HFFc6 (cell line): Measurements from ENCODE around the gene JRKL. TPM values are rescaled to one million over a fixed set of nuclear protein-coding genes. Genes with fewer than 3 reads are reported as not detected.

Source experiments
- DNase-seq: peaks from one replicate; pipeline ENCODE4 v3.0.0-alpha.2; 2018
- H3K27ac Mint-ChIP-seq: 2 replicates; pipeline ENCODE4 v1.8.0; 2020; ENCODE audit warnings: mild to moderate bottlenecking, mixed read lengths
- H3K27me3 Mint-ChIP-seq: 2 replicates; pipeline ENCODE4 v1.8.0; 2021; ENCODE audit warnings: mild to moderate bottlenecking, moderate library complexity, mixed read lengths; ENCODE audit not compliant: insufficient read depth
- H3K36me3 Mint-ChIP-seq: 2 replicates; pipeline ENCODE4 v1.8.0; 2021; ENCODE audit warnings: low read depth, mixed read lengths
- H3K4me1 Mint-ChIP-seq: 2 replicates; pipeline ENCODE4 v1.8.0; 2020; ENCODE audit warnings: low read depth, mixed read lengths
- H3K4me3 Mint-ChIP-seq: 2 replicates; pipeline ENCODE4 v1.8.0; 2020; ENCODE audit warnings: mild to moderate bottlenecking, moderate library complexity, mixed read lengths
- H3K9me3 Mint-ChIP-seq: 2 replicates; pipeline ENCODE4 v1.8.0; 2020; ENCODE audit warnings: mild to moderate bottlenecking, mixed read lengths
- total RNA-seq, 6 experiments: library from RNA; stranded (reverse); fragmentation: NEBNext Ultra II Directional; extraction: Animal tissue kit (Norgen Biotek cat#: 25700); gene quantifications; 2 replicates in 1 of 6; 3 replicates in 5 of 6; pipeline ENCODE4 v1.2.3, GENCODE V29; 2021
- TF ChIP-seq, protein P1 (sequence below): fragments of 200-600 bp; sonication (generic); IDR thresholded peaks from 2 replicates; pipeline ENCODE4 v1.5.0; 2021; ENCODE audit warnings: antibody characterized with exemption, mild to moderate bottlenecking

Gene JRKL
- total RNA-seq, 6 experiments from 2014 or later, result 11.1 to 15.1 (median 13.5) TPM

DNA sequence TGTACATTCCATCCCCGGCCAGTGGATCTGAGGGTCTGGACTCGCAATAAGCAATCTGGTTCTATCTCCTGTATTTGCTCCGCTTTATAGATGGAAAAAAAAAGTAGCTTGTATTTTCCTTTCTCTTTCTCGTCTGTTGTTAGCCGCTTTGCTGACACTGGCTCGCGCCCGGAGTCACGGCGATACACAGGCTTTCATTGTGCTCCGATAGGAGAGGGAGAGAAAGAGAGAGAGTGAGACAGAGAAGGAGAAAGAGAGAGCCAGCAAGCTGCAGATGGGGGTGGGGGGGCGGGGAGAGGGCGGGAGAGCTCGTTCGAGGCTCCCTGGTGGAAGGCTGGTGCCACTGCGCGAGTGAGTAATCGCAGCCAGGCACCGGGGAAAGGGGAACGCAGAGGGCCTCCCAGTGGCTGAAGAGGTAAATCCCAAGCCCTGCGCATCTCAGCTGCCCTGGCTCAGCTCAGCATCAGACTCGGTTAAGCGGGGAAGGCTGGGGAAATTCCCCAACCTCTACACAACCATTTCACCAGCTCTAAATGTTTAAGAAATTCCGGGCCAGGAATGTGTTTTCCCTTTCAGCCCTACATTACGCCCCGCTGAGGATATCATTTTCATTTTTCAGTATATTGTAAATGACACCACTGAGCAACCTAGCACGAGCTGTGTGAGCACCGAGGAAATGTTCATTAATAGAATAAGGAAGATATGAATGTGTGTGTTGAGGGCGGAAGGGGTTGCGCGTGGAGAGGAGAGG, 46.7 kb upstream of the JRKL start, which contains the start of gene MAML2:
Gene MAML2, minus strand, starts transcription at position 235 of the 751 bp plus-strand sequence. CDS start 1,300 bp downstream, outside the sequence.
- peak within 1 kb of the TSS; percentile 95 for H3K4me3 Mint-ChIP-seq
- peaks cover 41% of the 10 kb centered on the region for H3K4me1 Mint-ChIP-seq
- peak within 1 kb of the TSS; percentile 95 for H3K27ac Mint-ChIP-seq
- H3K9me3 Mint-ChIP-seq, result no peaks in the 10 kb centered on the region
- DNase-seq, result peak; percentile 91
- no peaks in the 10 kb centered on the region; the same call in 1 of the 2 replicates for H3K27me3 Mint-ChIP-seq
- TF ChIP-seq, protein P1, sequence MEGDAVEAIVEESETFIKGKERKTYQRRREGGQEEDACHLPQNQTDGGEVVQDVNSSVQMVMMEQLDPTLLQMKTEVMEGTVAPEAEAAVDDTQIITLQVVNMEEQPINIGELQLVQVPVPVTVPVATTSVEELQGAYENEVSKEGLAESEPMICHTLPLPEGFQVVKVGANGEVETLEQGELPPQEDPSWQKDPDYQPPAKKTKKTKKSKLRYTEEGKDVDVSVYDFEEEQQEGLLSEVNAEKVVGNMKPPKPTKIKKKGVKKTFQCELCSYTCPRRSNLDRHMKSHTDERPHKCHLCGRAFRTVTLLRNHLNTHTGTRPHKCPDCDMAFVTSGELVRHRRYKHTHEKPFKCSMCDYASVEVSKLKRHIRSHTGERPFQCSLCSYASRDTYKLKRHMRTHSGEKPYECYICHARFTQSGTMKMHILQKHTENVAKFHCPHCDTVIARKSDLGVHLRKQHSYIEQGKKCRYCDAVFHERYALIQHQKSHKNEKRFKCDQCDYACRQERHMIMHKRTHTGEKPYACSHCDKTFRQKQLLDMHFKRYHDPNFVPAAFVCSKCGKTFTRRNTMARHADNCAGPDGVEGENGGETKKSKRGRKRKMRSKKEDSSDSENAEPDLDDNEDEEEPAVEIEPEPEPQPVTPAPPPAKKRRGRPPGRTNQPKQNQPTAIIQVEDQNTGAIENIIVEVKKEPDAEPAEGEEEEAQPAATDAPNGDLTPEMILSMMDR, result peak; percentile 92
- peaks cover 33% of the 10 kb centered on the region for H3K36me3 Mint-ChIP-seq

DNA sequence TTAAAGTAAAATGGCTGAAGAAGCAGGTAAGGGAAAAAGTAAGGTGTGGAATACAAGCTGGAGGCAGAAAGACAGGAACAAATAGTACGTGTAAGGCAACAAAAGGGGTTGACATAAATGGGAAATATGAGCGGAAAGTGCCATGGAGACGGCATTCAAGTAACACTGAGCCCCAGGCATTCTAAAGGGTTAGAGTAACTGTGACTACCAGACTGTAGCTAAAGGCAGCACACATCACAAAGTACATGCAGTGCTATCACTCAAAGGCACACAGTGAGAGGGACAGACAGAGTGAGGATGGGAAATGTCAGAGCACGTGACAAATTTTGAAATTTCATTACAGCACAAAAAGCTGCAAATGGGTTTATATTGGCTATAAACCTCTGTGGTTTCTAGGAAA, 33.0 kb upstream of the JRKL start:
- Mint-ChIP-seq H3K27ac (no peak overlapping the region), H3K27me3 (no peaks in the 10 kb centered on the region)

DNA sequence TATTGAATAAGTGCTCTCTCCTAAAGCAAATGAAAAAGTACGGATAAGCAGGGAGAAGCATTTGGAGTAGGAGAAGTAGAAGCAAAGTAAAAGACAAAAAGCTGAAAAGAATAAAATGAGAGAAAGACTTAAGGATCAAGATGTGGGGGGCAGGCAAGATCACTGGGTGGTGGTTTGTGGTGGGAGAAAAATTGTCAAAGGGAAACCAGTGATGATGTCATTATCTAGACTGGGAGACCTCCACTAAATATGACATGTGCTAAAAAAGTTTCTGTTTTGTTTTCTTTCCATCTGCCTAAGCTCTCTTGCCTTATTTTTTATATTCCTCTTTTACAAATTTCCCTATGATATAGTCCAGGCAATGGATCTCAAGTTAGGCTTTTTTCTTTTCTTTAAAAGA, 32.0 kb upstream of the JRKL start:
- H3K4me1 Mint-ChIP-seq, result peaks cover 13% of the 10 kb centered on the region
- no peaks in the 10 kb centered on the region for H3K9me3 Mint-ChIP-seq
- DNase-seq, result no peak
- no peaks in the 10 kb centered on the region for H3K27me3 Mint-ChIP-seq
- TF ChIP-seq, protein P1, result no peak
- peaks cover 12% of the 10 kb centered on the region for H3K36me3 Mint-ChIP-seq
- H3K27ac Mint-ChIP-seq, result no peak overlapping the region
- no peak overlapping the region for H3K4me3 Mint-ChIP-seq

More for the DNA sequence above, 33.0 kb upstream of the JRKL start:
- TF ChIP-seq, protein P1, result no peak
- Mint-ChIP-seq H3K9me3 (no peaks in the 10 kb centered on the region), H3K4me1 (peaks cover 4% of the 10 kb centered on the region), H3K36me3 (peaks cover 12% of the 10 kb centered on the region), H3K4me3 (no peak overlapping the region)
- DNase-seq, result no peak

DNA sequence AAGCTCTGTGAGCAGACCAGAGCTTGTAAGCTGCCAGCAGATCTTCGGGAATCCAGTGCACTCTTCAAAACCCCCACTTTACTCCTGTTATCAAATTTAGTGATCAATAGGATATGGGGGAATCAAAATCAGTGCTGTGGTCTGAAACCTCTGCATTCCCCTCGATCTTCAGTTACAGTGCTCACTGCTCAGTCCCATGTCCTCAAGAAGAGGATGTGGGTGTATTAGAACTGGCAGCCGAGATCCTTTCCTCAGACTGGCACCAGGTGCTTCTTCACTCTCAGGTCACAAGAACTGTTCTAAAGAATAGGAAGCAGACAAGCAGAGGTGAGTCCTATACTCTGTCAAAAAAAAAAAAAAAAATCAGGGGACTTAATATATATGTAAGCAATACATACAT, 31.5 kb upstream of the JRKL start:
- DNase-seq, result no peak
- no peaks in the 10 kb centered on the region for H3K27me3 Mint-ChIP-seq
- TF ChIP-seq, protein P1, result no peak
- H3K36me3 Mint-ChIP-seq, result peaks cover 12% of the 10 kb centered on the region
- no peaks in the 10 kb centered on the region for H3K9me3 Mint-ChIP-seq
- peaks cover 14% of the 10 kb centered on the region for H3K4me1 Mint-ChIP-seq
- H3K4me3 Mint-ChIP-seq, result no peak overlapping the region
- no peak overlapping the region for H3K27ac Mint-ChIP-seq

DNA sequence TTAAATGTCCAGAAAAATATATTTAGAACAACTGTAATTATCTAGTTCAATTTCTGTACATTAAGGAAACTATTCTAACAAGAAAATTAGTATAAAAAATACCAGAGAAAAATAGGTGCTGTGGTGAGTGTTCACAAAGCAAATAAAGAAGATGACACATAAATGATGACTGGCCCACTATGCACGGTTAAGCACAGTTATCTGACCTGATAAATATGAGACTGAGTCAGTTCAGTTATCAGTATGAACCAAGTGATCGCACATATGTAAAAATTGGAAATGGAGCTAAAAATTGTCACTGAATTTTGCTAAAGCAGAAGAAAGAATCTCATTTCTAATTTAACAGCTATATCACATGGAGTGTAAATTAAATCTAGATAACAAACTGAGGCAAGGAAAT, 28.0 kb upstream of the JRKL start:
- TF ChIP-seq, protein P1, result no peak
- Mint-ChIP-seq H3K27me3 (no peaks in the 10 kb centered on the region), H3K4me1 (peaks cover 26% of the 10 kb centered on the region), H3K27ac (peak overlapping the region; percentile 50), H3K9me3 (no peaks in the 10 kb centered on the region), H3K4me3 (no peak overlapping the region), H3K36me3 (peaks cover 3% of the 10 kb centered on the region)
- DNase-seq, result no peak
